GM18868 (cell line): Measurements from ENCODE around the gene C11orf54.
"Not testable (repeated sequence)": the region's sequence is repeated elsewhere in the genome, so short reads cannot be mapped to it uniquely, and the experiment has no call there.

Experiments
- ATAC-seq: cut with Tn5 transposase; IDR thresholded peaks from one replicate; pipeline ENCODE4 v1.9.1; 2021; ENCODE audit warnings: mild to moderate bottlenecking, moderate library complexity; ENCODE audit not compliant: unreplicated experiment

Gene C11orf54

GRCh38 chr11:93765551-93765950 is 24.1 kb downstream of the C11orf54 start:
- no peak for ATAC-seq

- ATAC-seq, result no peak
Measured at GRCh38 chr11:93766504-93766903, 25.0 kb downstream of the C11orf54 start.

GRCh38 chr11:93767018-93767417 is 25.5 kb downstream of the C11orf54 start:
- ATAC-seq, result no peak

GRCh38 chr11:93770160-93770559 is 28.7 kb downstream of the C11orf54 start:
- ATAC-seq, result no peak

GRCh38 chr11:93772123-93772522 is 30.7 kb downstream of the C11orf54 start:
- no peak for ATAC-seq

GRCh38 chr11:93773045-93773477 is 31.6 kb downstream of the C11orf54 start:
- ATAC-seq, result no peak

GRCh38 chr11:93773601-93774200 is 32.2 kb downstream of the C11orf54 start:
- ATAC-seq, result no peak

GRCh38 chr11:93774560-93774959 is 33.1 kb downstream of the C11orf54 start:
- ATAC-seq, result not testable (repeated sequence)

- ATAC-seq, result no peak
Measured at GRCh38 chr11:93775289-93775688, 33.8 kb downstream of the C11orf54 start.

- no peak for ATAC-seq
Measured at GRCh38 chr11:93783362-93783761, 41.9 kb downstream of the C11orf54 start.

GRCh38 chr11:93783765-93784144 is 42.3 kb downstream of the C11orf54 start:
- ATAC-seq, result peak; percentile 56

GRCh38 chr11:93784145-93784934 is 42.9 kb downstream of the C11orf54 start, which contains the start of gene MED17:
MED17 (plus strand) TSS chr11:93784282; CDS start chr11:93784514, 232 bp downstream.
- peak; percentile 97 for ATAC-seq

GRCh38 chr11:93784935-93785360 is 43.5 kb downstream of the C11orf54 start:
- peak; percentile 22 for ATAC-seq

GRCh38 chr11:93791493-93791892 is 50.0 kb downstream of the C11orf54 start:
- no peak for ATAC-seq

GRCh38 chr11:93796441-93797231 is 55.2 kb downstream of the C11orf54 start:
- ATAC-seq, result no peak

- ATAC-seq, result no peak
Measured at GRCh38 chr11:93801366-93801765, 59.9 kb downstream of the C11orf54 start.

- no peak for ATAC-seq
Measured at GRCh38 chr11:93804879-93805278, 63.4 kb downstream of the C11orf54 start.

- ATAC-seq, result no peak
Measured at GRCh38 chr11:93807980-93808379, 66.5 kb downstream of the C11orf54 start.

GRCh38 chr11:93813974-93814373 is 72.5 kb downstream of the C11orf54 start:
- ATAC-seq, result no peak
